Urothelium cell line (cell line): Measurements from ENCODE around the gene PLEKHA5.
A peak's percentile ranks its signal among the peaks of the same experiment; 100 is the strongest.
"Not testable (repeated sequence)": the region's sequence is repeated elsewhere in the genome, so short reads cannot be mapped to it uniquely, and the experiment has no call there.

Source experiments
- DNase-seq: peaks from one replicate; pipeline ENCODE4 v3.0.0; 2011; ENCODE audit warnings: low spot score, mixed read lengths
- FAIRE-seq: peaks from 2 replicates; lab custom pipeline; 2011; peaks lifted over from hg19 to GRCh38; lab: Jason Lieb, UNC

PLEKHA5 gene

DNA sequence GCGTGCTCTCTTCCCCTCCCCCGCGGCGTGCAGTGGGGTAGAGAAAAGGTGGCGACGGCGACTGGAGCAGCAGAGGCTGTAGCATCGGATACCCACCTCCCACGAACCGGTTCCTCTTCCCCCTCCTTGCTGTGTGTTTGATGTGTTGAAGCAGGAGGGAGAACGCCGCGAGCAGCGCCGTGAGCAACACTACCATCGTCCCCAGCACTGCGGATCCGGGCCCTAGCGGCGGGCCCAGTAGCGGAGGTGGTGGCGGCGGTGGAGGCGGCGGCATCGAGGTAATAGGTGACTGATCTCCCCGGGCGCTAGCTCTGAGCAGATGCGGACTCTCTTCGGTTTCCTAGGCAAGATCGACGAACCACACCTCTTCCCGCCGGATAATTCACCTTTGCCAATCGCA, 176.8 kb downstream of the PLEKHA5 start:
- FAIRE-seq, result no peak
- DNase-seq, result no peak

DNA sequence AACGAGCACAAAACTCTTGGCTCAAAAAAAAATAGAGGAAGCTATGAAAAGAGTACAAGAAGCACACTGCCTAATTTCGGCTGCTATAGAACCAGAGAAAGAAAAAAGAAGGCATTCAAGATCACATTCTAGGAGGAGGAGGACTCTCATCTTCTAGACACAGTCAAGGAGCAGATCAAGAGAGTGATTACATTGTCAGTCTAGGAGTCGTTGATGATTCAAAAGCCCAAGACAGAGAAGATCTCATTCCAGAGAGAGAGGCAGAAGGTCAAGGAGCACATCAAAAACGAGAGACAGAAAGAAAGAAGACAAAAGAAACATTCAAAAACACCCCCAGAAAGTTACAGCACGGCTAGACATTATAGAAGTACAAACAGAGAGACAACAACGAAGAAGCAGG, 177.9 kb downstream of the PLEKHA5 start:
- no peak for DNase-seq
- no peak for FAIRE-seq

DNA sequence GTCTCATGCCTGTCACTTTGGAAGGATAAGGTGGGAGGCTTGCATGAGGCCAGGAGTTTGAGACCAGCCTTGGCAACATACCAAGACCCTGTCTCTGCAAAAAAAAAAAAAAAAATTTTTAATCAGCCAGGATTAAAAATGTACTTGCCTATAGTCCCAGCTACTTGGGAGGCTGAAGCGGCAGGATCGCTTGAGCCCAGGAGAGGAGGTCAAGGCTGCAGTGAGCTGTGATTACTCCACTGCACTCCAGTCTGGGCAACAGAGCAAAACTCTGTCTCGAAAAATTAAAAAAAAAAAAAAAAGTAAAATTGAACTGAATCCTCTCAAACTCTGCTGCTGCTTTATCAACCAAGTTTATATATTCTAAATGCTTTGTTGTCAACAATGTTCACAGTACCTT, 181.6 kb downstream of the PLEKHA5 start:
- FAIRE-seq, result no peak
- no peak for DNase-seq

DNA sequence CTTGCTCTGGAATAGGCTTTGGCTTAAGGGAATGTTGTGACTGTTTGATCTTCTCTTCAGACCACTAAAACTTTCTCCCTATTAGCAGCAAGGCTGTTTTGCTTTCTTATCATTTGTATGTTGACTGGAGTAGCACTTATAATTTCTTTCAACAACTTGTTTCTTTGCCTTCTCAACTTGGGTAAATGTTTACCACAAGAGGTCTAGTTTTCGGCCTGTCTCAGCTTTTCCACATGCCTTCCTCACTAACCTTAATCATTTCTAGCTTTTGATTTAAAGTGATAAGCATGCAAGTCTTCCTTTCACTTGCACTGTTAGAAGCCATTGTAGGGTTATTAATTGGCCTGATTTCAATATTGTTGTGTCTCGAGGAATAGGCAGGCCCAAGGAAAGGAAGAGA, 183.1 kb downstream of the PLEKHA5 start:
- FAIRE-seq (no peak), DNase-seq (no peak)

DNA sequence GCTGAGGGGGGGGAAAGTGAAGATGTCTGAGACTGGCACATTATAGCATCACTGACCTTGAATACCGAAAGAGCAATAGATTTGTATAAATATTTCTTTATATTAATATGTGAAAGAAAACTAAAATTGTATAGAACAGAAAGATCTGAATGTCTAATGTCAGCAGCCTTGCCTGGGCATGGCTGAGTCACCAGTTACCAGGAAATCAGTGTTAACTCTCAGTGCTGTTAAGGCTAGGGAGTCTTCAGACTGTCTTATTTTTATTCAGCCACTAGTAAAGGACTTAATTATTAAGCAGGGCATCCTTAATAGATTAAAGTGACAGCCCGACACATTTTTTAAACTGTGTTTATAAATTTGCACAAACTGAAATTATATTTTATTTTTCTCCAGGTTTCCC, 186.9 kb downstream of the PLEKHA5 start:
- DNase-seq (no peak), FAIRE-seq (no peak)

DNA sequence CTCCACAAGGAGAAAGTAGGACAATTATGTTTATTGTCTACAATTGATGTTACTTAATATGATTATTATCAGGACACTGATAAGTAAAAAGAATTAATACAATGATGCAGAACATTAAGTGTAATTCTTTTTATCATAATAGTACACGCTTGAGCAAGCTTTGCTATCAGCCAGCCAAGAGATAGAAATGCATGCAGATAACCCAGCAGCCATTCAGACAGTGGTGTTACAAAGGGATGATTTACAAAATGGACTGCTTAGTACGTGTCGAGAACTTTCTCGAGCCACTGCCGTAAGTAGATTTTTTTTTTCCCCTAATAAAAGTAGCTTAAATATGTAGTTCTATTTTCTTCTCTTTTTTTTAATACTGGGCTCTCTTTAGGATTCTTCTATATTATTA, 192.8 kb downstream of the PLEKHA5 start:
- FAIRE-seq (no peak), DNase-seq (no peak)

DNA sequence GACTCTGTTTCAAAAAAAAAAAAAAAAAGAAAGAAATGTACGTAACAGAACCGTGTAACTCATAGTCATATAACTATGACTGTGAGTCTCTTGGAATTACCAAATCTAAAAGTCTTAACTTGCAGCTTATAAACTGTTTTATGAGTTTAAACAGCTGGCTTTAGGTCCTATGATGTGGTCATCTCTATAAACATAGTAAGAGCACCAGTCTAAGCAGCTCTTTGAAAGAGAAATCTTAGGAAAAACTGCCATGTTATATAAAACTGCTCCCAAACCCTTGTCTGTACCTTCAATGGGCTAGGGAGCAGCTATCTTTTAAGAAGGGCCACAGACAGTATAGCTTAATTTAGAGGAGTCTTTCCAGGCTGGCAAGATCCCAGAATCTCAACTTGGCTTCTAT, 194.3 kb downstream of the PLEKHA5 start:
- no peak for DNase-seq
- FAIRE-seq, result no peak

DNA sequence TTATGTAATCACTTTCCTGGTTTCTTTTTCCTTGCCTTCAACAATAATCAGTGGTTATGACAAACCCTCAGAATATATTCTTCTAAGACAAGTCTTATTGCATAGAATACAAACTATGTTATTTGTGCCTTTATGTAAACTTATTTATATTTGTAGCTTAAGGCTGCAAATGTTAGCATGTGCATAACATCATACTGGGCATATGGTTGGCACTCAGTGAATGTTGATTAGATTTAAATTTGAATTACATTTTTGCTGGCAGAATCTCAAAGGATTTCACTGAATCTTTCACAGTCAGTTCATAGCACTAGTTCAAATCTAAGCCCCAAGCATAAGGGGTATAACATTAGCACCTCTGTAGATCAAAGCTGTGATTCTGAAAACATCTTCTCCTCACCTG, 196.6 kb downstream of the PLEKHA5 start:
- DNase-seq (no peak), FAIRE-seq (no peak)

DNA sequence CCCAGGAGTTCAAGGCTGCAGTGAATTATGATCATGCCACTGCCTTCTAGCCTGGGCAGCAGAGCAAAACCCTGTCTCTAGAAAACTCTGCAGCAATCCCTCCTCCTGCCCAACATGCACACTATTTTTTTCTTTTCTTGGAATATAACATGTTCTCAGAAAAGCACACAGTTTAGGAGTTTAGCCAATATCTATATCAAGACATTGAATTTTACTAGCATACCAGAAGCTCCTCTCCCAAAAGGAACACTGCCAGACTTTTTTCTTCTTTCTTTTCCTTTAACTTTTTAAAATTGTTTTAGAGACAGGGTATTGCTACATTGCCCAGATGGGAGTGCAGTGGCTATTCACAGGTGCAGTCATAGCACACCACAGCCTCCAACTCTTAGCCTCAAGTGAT, 202.7 kb downstream of the PLEKHA5 start:
- DNase-seq (no peak), FAIRE-seq (no peak)

DNA sequence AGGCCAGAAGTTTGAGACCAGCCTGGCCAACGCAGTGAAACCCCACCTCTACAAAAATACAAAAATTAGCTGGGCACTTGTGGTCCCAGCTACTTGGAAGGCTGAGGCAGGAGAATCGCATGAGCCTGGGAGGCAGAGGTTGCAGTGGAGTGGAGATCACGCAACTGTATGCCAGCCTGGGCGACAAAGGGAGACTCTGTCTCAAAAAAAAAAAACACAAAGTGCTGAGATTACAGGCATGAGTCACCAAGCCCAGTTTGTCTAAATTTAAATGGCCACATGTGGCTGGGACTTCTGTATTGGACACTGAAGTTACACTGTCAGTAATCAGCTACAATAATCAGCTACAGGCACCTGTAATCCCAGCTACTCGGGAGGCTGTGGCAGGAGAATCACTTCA, 208.9 kb downstream of the PLEKHA5 start:
- FAIRE-seq, result no peak
- no peak for DNase-seq

DNA sequence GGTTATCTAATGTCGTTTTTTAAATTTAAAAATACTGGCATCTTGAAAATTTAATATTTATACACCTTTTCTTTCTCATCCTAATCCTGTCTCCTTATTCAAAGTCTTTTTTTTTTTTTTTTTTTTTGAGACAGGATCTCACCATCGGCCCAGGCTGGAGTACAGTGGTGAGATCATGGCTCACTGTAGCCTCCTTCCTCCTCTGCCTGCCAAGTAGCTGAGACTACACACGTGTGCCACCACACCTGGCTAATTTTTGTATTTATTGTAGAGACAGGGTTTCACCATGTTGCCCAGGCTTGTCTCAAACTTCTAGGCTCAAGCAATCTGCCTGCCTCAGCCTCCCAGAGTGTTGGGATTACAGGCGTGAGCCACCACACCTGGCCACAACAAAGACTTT, 221.3 kb downstream of the PLEKHA5 start:
- DNase-seq, FAIRE-seq: not testable (repeated sequence)

DNA sequence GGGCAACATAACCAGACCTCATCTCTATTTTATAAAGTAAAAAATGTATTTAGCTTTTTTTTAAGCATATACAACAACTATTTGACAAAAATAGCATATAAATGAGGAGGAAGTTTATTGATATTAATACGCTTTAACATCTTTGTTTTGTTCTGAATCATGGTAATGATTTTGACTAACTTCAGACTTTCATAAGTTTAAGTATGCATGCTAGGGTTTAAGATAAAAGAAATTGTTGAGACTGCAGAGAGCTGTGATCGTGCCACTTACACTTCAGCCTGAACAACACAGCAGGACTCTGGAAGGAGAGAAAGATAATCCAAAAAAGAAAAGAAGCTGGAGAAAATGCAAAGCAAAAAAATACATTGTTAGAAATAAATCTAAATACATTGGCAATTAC, 221.8 kb downstream of the PLEKHA5 start:
- DNase-seq (no peak), FAIRE-seq (no peak)

DNA sequence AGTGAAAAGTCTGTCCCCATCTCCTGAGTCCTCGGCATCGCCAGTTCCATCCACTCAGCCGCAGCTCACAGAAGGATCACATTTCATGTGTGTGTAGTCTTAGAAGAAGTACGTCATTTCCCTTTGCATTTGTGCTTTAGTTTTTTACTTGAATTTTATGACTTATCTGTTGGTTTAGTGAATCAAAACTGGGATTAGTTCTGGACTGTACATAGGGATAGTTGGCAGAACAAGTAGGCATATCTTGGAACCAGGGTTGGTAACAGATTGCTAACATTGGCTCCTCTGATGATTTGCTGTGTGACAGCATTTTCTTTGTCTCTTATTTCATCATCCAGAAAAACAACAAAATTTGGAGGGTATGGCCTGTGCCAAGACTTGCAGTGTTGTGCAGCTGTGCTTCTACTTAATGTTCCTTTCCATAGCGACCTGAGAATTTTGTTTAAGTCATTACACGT, 240.2 kb downstream of the PLEKHA5 start:
- FAIRE-seq (no peak), DNase-seq (no peak)

DNA sequence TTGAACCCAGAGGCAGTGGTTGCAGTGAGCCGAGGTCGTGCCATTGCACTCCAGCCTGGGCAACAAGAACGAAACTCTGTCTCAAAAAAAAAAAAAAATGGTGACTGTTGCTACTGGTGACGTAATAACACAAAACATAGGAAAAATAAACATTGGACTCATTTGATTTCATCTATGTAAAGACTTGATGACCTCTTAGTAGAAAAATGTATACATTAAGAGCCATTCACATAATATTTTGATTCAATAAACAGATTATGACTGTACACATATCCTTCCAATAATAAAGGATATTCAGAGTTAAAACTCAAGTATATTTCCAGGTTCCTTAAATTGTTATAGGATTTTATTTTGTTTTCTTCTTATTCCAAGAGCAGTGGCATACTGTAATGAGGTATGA, 244.1 kb downstream of the PLEKHA5 start:
- FAIRE-seq, result no peak
- DNase-seq, result no peak

DNA sequence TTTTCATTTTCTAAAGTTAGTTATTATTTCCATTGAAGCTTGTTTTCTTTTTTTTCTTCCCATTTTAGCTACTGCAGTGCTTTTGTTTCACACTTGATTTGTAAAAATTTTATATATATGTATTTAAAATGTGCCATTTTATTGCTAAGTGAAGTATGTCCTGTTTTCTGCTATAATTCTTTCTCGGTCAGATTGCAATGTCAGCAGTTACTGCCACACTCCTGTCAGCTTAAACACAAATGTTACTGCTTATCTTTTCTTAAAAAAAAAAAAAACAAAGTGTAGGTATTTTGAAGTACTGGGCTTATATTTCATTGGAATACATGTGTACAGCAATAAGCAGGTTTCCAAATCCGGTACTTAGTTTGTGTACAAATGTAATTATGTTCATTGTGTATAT, 246.4 kb downstream of the PLEKHA5 start:
- FAIRE-seq (no peak), DNase-seq (no peak)

DNA sequence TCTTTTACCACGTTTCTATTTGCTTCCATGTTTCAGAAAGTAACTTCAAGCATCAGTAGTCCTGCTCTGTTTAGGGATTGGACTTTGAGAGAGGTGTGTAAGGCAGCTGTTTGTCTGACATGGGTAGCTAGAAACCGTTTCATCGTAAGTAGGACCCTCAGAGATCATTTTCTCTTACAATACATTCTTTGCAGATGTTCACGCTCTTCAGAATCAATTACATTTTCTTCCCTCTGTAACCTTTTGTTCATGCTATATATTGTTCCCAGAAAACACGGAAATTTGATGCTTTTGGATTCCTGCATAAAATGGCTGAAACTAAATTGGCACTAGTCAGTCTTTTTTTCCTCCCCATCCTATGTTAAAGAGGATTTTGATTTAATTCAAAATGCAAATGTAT, 247.2 kb downstream of the PLEKHA5 start:
- FAIRE-seq, result no peak
- no peak for DNase-seq

DNA sequence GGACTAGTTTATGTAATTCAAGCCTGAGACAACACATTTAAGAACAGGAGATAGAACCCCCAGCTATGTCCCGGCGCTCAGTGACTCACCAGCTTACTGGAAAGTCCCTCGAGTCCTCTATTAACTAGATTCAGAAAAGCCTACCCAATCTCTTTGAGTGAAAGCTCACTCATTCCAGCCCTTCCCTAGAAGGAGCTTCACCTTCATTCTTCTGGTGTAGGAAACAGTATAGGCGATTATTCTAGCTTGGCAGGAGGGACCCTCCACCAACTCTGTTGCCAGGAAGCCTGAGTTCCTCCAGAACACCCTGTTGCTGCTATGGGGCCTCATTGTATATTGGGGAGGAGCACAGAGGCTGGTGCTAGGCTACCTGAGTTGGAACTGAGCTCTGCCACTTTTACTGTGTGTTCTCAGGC, 252.6 kb downstream of the PLEKHA5 start:
- no peak for FAIRE-seq
- peak; percentile 62 for DNase-seq

DNA sequence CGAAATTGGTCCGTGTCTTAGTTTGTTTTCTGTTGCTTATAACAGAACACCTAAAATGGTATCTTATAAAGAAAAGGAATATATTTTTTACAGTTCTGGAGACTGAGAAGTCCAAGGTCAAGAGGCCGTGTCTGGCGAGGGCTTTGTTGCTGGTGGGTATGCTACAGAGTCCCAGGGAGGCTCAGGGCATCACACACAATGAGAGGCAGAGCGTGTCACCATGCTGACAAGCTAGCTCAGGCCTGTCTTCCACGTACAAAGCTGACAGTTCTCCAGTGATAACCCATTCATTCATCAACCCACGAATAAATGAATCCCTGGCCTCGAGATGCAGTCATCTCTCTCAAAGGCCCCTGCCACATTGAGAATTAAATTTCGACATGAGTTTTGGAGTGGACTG, 253.0 kb downstream of the PLEKHA5 start:
- DNase-seq (no peak), FAIRE-seq (no peak)

DNA sequence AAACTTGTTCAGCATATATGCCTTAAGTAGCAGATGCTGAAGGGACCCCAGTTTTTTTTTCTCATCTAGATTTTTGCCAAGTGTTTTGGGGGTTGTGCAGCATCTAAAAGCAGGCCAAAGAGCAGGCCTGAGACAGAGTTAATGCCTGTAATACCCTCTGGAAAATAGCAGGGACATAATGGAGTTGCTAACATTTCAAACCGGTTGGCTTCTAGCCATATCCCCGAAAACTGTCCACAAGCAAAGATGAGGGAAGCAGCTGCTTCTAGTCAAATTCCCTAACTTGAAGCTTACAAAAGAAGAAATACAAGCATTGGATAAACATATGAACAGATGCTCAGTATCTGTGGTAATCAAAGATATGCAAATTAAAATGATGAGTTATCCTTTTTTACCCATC, 257.6 kb downstream of the PLEKHA5 start:
- no peak for FAIRE-seq
- DNase-seq, result no peak

DNA sequence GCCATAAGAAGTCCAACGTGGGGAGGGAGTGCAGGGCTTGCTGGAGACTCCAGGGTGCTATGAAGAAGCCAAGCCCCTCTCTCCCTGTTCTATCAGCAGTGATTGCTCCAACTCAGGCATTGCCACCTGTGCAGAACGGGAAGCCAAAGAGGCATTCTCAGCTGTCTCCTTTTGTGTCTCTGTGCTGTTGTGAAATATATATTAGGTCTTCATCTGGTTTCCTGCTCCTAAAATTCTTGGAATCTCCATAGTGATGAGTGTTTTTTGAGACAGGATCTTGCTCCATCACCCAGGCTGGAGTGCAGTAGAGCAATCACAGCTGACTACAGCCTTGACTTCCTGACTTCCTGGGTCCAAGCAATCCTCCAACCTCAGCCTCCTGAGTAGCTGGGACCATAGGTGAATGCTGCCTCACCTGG, 258.6 kb downstream of the PLEKHA5 start:
- FAIRE-seq (no peak), DNase-seq (no peak)

DNA sequence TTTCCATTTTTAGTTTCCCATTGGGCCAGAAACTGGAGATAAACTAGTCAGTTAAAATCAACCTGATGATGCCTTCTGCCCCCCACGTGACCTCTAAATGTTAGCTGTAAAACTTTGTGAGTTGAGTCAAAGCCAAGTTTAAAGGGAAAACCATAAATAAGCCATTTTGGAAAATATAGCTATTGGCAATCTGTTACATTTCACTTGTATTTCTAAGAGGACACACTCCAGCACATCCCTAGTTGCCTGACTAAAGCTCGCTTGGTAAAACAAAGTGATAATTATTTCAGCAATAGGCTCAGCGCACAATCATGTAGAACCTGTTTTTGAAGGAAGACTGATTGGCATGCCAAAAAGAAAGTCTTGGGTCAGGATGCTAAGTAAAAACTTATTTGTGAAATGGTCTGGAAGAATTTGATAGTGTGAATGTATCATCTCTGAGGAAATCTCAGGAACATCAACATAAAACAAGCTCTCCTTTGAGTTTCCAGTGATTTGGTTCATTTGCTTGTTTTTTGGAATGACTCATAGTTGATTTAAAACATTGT, 260.6 kb downstream of the PLEKHA5 start:
- FAIRE-seq (no peak), DNase-seq (no peak)

DNA sequence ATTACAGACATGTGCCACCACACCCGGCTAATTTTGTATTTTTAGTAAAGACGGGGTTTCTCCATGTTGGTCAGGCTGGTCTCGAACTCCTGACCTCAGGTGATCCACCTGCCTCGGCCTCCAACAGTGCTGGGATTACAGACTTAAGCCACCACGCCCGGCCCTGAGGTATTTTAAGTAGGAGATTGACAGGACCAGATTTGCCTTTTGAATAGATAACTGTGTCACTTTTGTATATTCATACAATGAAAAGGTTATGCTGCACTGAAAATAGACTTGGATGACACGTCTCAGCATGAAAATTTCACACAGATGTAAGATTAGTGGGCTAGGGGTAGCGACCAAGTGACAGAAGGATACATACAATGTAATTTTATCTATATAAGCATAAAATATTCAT, 263.1 kb downstream of the PLEKHA5 start:
- DNase-seq, FAIRE-seq: not testable (repeated sequence)

DNA sequence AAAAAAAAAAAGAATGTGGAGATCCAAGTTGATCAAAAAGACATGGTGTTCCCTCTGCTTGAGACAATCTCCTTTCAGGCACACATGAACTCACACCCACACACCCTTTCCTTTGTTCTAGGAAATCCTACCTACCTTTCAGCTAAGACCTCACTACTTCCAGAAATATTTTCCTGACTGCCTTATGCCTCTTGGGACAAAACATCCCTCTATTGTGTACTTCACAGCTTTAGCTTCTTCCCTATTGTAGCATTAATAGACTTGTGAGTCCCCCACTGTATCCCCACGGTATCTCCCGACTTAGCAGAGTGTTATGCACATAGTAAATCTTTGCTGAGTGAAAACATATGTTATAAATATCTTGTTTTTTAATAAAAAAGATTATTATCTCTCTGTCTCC, 264.9 kb downstream of the PLEKHA5 start:
- FAIRE-seq (no peak), DNase-seq (no peak)

DNA sequence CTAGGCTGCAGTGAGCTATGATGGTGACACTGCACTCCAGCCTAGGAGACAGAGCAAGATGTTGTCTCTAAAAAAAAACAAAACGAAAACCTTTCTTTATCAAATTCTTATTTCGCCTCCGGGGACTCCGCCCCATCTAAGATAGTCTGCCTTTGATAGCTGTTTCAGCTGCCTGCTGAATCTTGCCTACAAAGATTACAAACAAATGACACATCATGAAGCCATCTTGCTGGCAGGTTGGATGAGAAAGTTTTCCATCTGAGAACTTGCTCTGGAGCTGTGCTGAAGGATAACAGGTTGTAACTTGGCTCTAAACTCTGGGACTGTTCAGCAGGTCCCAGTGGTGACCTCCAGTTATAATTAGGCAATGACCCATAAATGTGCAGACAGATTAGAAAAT, 268.0 kb downstream of the PLEKHA5 start:
- DNase-seq (no peak), FAIRE-seq (no peak)
